ENCODE measurements around the gene C13orf46.

DNA sequence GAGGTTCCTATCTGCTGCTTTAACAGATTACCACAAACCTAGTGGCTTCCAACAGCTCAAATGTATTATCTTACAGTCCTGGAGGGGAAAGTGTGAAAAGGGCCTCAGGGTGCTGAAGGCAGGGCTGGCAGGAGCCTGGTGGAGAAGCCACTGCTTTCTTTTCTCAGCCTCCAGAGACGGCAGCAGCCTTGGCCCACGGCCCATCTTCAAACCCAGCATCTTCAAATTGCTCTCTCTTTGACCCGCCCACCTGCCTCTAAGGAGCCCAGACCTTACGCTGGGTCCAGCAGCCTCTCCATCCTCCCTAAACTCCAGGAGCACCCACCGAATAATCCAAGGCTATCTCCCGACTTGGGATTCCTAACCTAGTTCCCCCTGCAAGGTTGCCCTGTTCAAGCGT lies 35.6 kb downstream of the C13orf46 start:
- TF ChIP-seq SP1 (IDR thresholded peaks at IDR 0.05) (no peak), LEF1 (IDR thresholded peaks at IDR 0.05; ENCODE audit: borderline replicate concordance) (no peak), FOXM1 (IDR thresholded peaks at IDR 0.05; ENCODE audit: borderline replicate concordance) (no peak), FOXA1 (IDR thresholded peaks at IDR 0.05) (no peak), BHLHE40 (IDR thresholded peaks at IDR 0.05; ENCODE audit: borderline replicate concordance) (no peak), SUZ12 (IDR thresholded peaks at IDR 0.05) (no peak), NFRKB (IDR thresholded peaks at IDR 0.05) (no peak), ELF4 (IDR thresholded peaks at IDR 0.05) (no peak), CTBP1 (IDR thresholded peaks at IDR 0.05; ENCODE audit: borderline replicate concordance) (no peak), TARDBP (IDR thresholded peaks at IDR 0.05) (no peak), ZNF384 (IDR thresholded peaks at IDR 0.05) (no peak)
- TF ChIP-seq, protein P1, sequence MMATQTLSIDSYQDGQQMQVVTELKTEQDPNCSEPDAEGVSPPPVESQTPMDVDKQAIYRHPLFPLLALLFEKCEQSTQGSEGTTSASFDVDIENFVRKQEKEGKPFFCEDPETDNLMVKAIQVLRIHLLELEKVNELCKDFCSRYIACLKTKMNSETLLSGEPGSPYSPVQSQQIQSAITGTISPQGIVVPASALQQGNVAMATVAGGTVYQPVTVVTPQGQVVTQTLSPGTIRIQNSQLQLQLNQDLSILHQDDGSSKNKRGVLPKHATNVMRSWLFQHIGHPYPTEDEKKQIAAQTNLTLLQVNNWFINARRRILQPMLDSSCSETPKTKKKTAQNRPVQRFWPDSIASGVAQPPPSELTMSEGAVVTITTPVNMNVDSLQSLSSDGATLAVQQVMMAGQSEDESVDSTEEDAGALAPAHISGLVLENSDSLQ (IDR thresholded peaks at IDR 0.05) = no peak

Data from HEK293T (cell line).